MM.1S (cell line): Measurements from ENCODE around the gene MAGI1.

ENCODE experiments used
- CTCF ChIP-seq: fragments of 300-600 bp; sonication (generic); IDR thresholded peaks from 2 replicates; pipeline ENCODE4 v1.5.1; 2016; ENCODE audit warnings: antibody characterized with exemption, low read length, mixed read lengths
- EZH2 ChIP-seq: fragments of 300-600 bp; sonication (generic); optimal IDR thresholded peaks from 2 replicates; pipeline ENCODE3; 2017; ENCODE audit warnings: low read depth, mild to moderate bottlenecking, antibody characterized with exemption, low read length, mixed read lengths

GRCh38 chr3:66019896-66020295, 18.8 kb downstream of the MAGI1 start:
- TF ChIP-seq CTCF (no peak), EZH2 (no peak)
